K562 (cell line): Measurements from ENCODE around the gene ASPHD1. TPM values are rescaled to one million over a fixed set of nuclear protein-coding genes. Genes with fewer than 3 reads are reported as not detected.

Experiments
- ATAC-seq: fragments of 200-7000 bp; cut with Tn5 transposase; 3 replicates; pipeline ENCODE4 v1.9.1; 2020; ENCODE audit warnings: moderate library complexity
- BruUV-seq: library from RNA; stranded (reverse); fragments of 400-500 nt; replicated peaks from 2 replicates; lab custom pipeline; 2021; lab: Mats Ljungman, UMichigan
- CTCF ChIA-PET: fragments of 300-600 bp; formaldehyde crosslinking; extraction: SDS; loops from one replicate; lab custom pipeline; 2021; ENCODE audit warnings: low intra/inter-chr PET ratio; lab: Yijun Ruan, JAX
- POLR2A ChIA-PET: fragments of 300-600, 350-650 bp; sonication (Branson Sonifier 250); formaldehyde crosslinking; extraction: SDS; loops from one replicate; lab custom pipeline; 2021; ENCODE audit warnings: antibody characterized with exemption, inconsistent platforms; lab: Yijun Ruan, JAX
- DNase-seq, 4 experiments: peaks; one replicate each; pipeline versions ENCODE4 v3.0.0 to v3.0.0-alpha.2; 2011 to 2018; ENCODE audit warnings: low spot score in 3 of 4, mixed read lengths in 3 of 4; ENCODE audit errors: extremely low read depth in 1 of 4
- FAIRE-seq: peaks from 2 replicates; lab custom pipeline; 2011; peaks lifted over from hg19 to GRCh38; lab: Jason Lieb, UNC
- H2AFZ ChIP-seq: 2 replicates; pipeline ENCODE4 v1.6.0; 2011; ENCODE audit warnings: low read depth, low read length, control low read depth, inconsistent platforms
- H3K27ac ChIP-seq: fragments of 200-600 bp; 3 replicates; pipeline ENCODE4 v1.8.0; 2011; ENCODE audit warnings: low read depth, mild to moderate bottlenecking, control low read depth, inconsistent platforms, low read length, moderate library complexity, mixed read lengths; ENCODE audit errors: extremely low read depth
- H3K27me3 ChIP-seq, 2 experiments: fragments of 300-600 bp in 1 of 2; 2 replicates in 1 of 2; 3 replicates in 1 of 2; pipeline versions ENCODE4 v1.6.0 to v1.8.0; 2011; ENCODE audit warnings: inconsistent platforms in 2 of 2, low read length in 2 of 2, mild to moderate bottlenecking in 1 of 2, mixed read lengths in 1 of 2, moderate library complexity in 1 of 2; ENCODE audit not compliant: control insufficient read depth in 2 of 2, insufficient read depth in 2 of 2
- H3K36me3 ChIP-seq: fragments of 300-600 bp; 3 replicates; pipeline ENCODE4 v1.8.0; 2011; ENCODE audit warnings: mild to moderate bottlenecking, low read length, inconsistent platforms; ENCODE audit not compliant: control insufficient read depth, insufficient read depth
- H3K4me1 ChIP-seq, 2 experiments: fragments of 200-600 bp in 1 of 2; replicated peaks in 1 of 2; 2 replicates in 1 of 2; 3 replicates in 1 of 2; pipeline versions ENCODE4 v1.5.1 to v1.8.0; 2011; ENCODE audit warnings: inconsistent platforms in 2 of 2, low read length in 2 of 2, mild to moderate bottlenecking in 1 of 2, mixed read lengths in 1 of 2, moderate library complexity in 1 of 2; ENCODE audit not compliant: control insufficient read depth in 2 of 2, insufficient read depth in 2 of 2
- H3K4me2 ChIP-seq: 2 replicates; pipeline ENCODE4 v1.6.1; 2011; ENCODE audit warnings: low read length, control low read depth, inconsistent platforms, mixed read lengths; ENCODE audit not compliant: insufficient read depth
- H3K4me3 ChIP-seq: fragments of 200-600 bp; sonication (generic), shearing (Covaris generic); 2 replicates; pipeline ENCODE4 v1.5.1; 2016; ENCODE audit warnings: control low read depth, inconsistent platforms
- H3K79me2 ChIP-seq: fragments of 200-600 bp; 3 replicates; pipeline ENCODE4 v1.8.0; 2011; ENCODE audit warnings: low read length, inconsistent platforms; ENCODE audit not compliant: control insufficient read depth, insufficient read depth
- H3K9ac ChIP-seq, 2 experiments: 2 replicates each; pipeline versions ENCODE4 v1.6.0 to v1.6.1; 2011; ENCODE audit warnings: low read depth in 2 of 2, low read length in 2 of 2, control low read depth in 1 of 2, inconsistent platforms in 1 of 2, mild to moderate bottlenecking in 1 of 2, mixed read lengths in 1 of 2; ENCODE audit not compliant: insufficient read depth in 1 of 2
- H3K9me1 ChIP-seq: one replicate; pipeline ENCODE4 v1.6.0; 2011; ENCODE audit warnings: inconsistent platforms, mild to moderate bottlenecking, low read length, moderate library complexity; ENCODE audit not compliant: control insufficient read depth, insufficient read depth
- H3K9me3 ChIP-seq: replicated peaks from 2 replicates; pipeline ENCODE4 v1.5.1; 2011; ENCODE audit warnings: low read depth, low read length, inconsistent platforms; ENCODE audit not compliant: control insufficient read depth, insufficient read depth
- H4K20me1 ChIP-seq: replicated peaks from 2 replicates; pipeline ENCODE4 v1.6.1; 2011; ENCODE audit warnings: low read length, inconsistent platforms, mixed read lengths; ENCODE audit not compliant: control insufficient read depth, insufficient read depth
- BCL6 ChIP-seq: fragments of 250-450 bp; sonication (Bioruptor Pico); IDR thresholded peaks from 2 replicates; pipeline ENCODE4 v1.4.0; 2020
- FOS ChIP-seq: IDR thresholded peaks from 3 replicates; pipeline ENCODE4 v1.6.1; 2011; ENCODE audit not compliant: insufficient read length; ENCODE audit errors: extremely low read depth
- FOSL1 ChIP-seq: fragments of 200-800 bp; sonication (Bioruptor generic); conservative IDR thresholded peaks from 2 replicates; pipeline ENCODE4 v1.6.1; 2016; ENCODE audit warnings: missing genetic modification characterization, missing compliant biosample characterization
- HDAC8 ChIP-seq: fragments of 450-650 bp; IDR thresholded peaks from 2 replicates; pipeline ENCODE4 v1.6.1; 2016; ENCODE audit warnings: mild to moderate bottlenecking, missing genetic modification characterization, moderate library complexity, missing compliant biosample characterization
- HEY1 ChIP-seq: fragments of 250-450 bp; sonication (Bioruptor Pico); IDR thresholded peaks from 2 replicates; pipeline ENCODE4 v1.5.0; 2020; ENCODE audit warnings: mild to moderate bottlenecking, moderate library complexity, borderline replicate concordance
- HLTF ChIP-seq: fragments of 450-650 bp; IDR thresholded peaks from 2 replicates; pipeline ENCODE4 v1.6.1; 2016
- LEF1 ChIP-seq: fragments of 450-650 bp; IDR thresholded peaks from 2 replicates; pipeline ENCODE4 v1.6.1; 2016; ENCODE audit warnings: mild to moderate bottlenecking
- MTA2 ChIP-seq: fragments of 450-650 bp; IDR thresholded peaks from 2 replicates; pipeline ENCODE4 v1.6.1; 2016; ENCODE audit warnings: low read depth
- PHTF2 ChIP-seq: fragments of 250-450 bp; sonication (Bioruptor Pico); IDR thresholded peaks from 2 replicates; pipeline ENCODE4 v1.5.0; 2021; ENCODE audit warnings: mild to moderate bottlenecking
- RAD21 ChIP-seq, 2 experiments: fragments of 250-450 bp in 1 of 2; fragments of 450-650 bp in 1 of 2; sonication (Bioruptor Pico) in 1 of 2; formaldehyde crosslinking in 1 of 2; IDR thresholded peaks in 1 of 2; conservative IDR thresholded peaks in 1 of 2; 2 replicates each; pipeline versions ENCODE4 v1.4.0 to v1.8.0; 2020 to 2022; ENCODE audit warnings: mild to moderate bottlenecking in 2 of 2, moderate library complexity in 1 of 2
- SMAD2 ChIP-seq: fragments of 150-350 bp; IDR thresholded peaks from 2 replicates; pipeline ENCODE4 v1.6.1; 2014; ENCODE audit warnings: low read depth, mild to moderate bottlenecking, low read length
- SPI1 ChIP-seq: IDR thresholded peaks from 2 replicates; pipeline ENCODE4 v1.6.1; 2011; ENCODE audit warnings: low read depth, low read length, control low read depth, borderline replicate concordance
- SRF ChIP-seq, 2 experiments: fragments of 250-450, 450-650 bp in 1 of 2; sonication (Bioruptor Pico) in 1 of 2; sonication (generic) in 1 of 2; formaldehyde crosslinking; IDR thresholded peaks; 2 replicates each; pipeline versions ENCODE4 v1.5.0 to v1.5.1; 2020 to 2022; ENCODE audit warnings: mild to moderate bottlenecking in 1 of 2, missing genetic modification reagents in 1 of 2
- YBX1 ChIP-seq: fragments of 450-650 bp; IDR thresholded peaks from 2 replicates; pipeline ENCODE4 v1.7.1; 2016; ENCODE audit warnings: mild to moderate bottlenecking
- ZC3H11A ChIP-seq: IDR thresholded peaks from 2 replicates; pipeline ENCODE4 v1.6.1; 2012; ENCODE audit warnings: low read depth, low read length, improper control_type of control experiment
- ZNF232 ChIP-seq: sonication (generic); formaldehyde crosslinking; IDR thresholded peaks from 2 replicates; pipeline ENCODE4 v1.8.0; 2022; ENCODE audit warnings: mild to moderate bottlenecking, missing genetic modification reagents
- ZNF253 ChIP-seq: fragments of 250-450 bp; sonication (Bioruptor Pico); conservative IDR thresholded peaks from 2 replicates; pipeline ENCODE4 v1.6.1; 2021; ENCODE audit warnings: mild to moderate bottlenecking
- ZNF282 ChIP-seq: sonication (generic); formaldehyde crosslinking; IDR thresholded peaks from 2 replicates; pipeline ENCODE4 v1.8.1; 2023; ENCODE audit warnings: missing genetic modification reagents
- ZNF3 ChIP-seq: fragments of 250-450 bp; sonication (Bioruptor Pico); IDR thresholded peaks from 2 replicates; pipeline ENCODE4 v1.5.0; 2021; ENCODE audit warnings: mild to moderate bottlenecking, moderate library complexity
- WGBS: fragments of 100-300 bp; shearing (Covaris generic); methylation state at CpG from one replicate; pipeline ENCODE4 v1.1.6; 2016; ENCODE audit warnings: low coverage, mixed read lengths; ENCODE audit not compliant: insufficient coverage; ENCODE audit errors: missing lambda C conversion rate; 5-methylcytosine and 5-hydroxymethylcytosine counted together
- in situ Hi-C: fragments of 300-500 bp; cut with MboI; formaldehyde crosslinking; loops from 4 replicates; pipeline ENCODE4 v1.15.0; 2018; ENCODE audit warnings: inconsistent platforms, mixed read lengths
- intact Hi-C: fragments of 100-400 bp; cut with micrococcal nuclease; formaldehyde crosslinking; loops from 2 replicates; pipeline ENCODE4 v1.14.2; 2022
- polyA plus RNA-seq, 8 experiments: library from polyadenylated mRNA; depleted of rRNA in 4 of 8; stranded (reverse) in 5 of 8; unstranded in 3 of 8; fragments of >200 nt; fragmentation: Nextera tagmentation in 2 of 8; fragmentation: Illumina TruSeq in 1 of 8; extraction: Ambion mirVana in 2 of 8; extraction: Trizol in 1 of 8; gene quantifications; 2 replicates each; pipeline versions ENCODE4 v1.2.1 to v1.2.3, GENCODE V29; 2011 to 2014; ENCODE audit warnings: inconsistent platforms in 1 of 8, missing spikeins in 1 of 8
- total RNA-seq, 7 experiments: library from RNA; depleted of rRNA in 6 of 7; stranded (reverse); fragments of >200 nt in 6 of 7; fragmentation: Illumina TruSeq in 2 of 7; extraction: Trizol in 2 of 7; gene quantifications; 2 replicates each; pipeline versions ENCODE4 v1.2.1 to v1.2.3, GENCODE V29; 2011 to 2021; ENCODE audit warnings: low replicate concordance in 1 of 7
- TF ChIP-seq, protein P1 (sequence below): fragments of 450-650 bp; IDR thresholded peaks from 2 replicates; pipeline ENCODE4 v1.6.1; 2016
- TF ChIP-seq, protein P2 (sequence below): fragments of 250-450 bp; sonication (Bioruptor Pico); IDR thresholded peaks from 2 replicates; pipeline ENCODE4 v1.8.0; 2022; ENCODE audit warnings: inconsistent platforms, mild to moderate bottlenecking, moderate library complexity, borderline replicate concordance

ASPHD1 gene
- total and polyA plus RNA-seq, 9 of the 15 experiments (the other 6 are each of a cell fraction or from before 2014, with no cell fraction given), result 0.03 to 0.70 (median 0.24) TPM; not detected in 5

DNA sequence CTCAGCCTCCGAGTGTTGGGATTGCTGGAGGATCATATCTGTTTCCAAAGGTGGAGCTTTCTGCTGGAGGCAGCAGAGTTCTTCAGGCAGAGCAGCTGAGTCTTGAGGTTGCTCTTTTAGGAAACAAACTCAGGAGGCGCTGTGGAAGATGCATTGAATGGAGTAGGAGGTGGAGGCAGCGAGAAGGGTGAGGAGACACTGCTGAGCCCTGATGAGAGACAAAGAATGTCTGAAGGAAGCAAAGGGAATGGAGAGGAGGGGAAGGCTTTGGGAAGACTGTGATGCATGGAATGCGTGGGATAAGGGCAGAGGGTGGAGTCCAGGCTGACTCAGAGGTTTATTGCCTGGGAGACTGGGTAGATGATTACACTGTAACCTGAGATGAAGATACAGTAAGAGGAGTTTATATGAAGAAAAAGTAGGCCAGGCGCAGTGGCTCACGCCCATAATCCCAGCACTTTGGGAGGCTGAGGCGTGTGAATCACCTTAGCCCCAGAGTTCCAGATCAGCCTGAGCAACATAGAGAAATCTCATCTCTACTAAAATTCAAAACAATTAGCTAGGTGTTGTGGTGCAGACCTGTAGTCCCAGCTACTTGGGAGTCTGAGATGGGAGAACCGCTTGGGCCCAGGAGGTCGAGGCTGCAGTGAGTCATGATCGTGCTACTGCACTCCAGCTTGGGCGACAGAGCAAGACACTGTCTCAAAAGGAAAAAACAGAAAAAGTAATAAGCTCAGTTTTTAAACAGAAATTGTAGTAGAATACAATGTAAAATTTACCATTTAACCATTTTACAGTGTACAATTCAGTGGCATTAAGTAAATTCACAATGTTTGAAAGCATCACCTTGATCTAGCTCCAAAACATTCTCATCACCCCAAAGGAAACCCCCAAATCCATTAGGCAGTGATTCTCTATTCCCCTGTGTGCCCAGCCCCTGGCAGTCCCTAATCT is 43.8 kb downstream of the ASPHD1 start:
- intact Hi-C loops (loop anchor here (1.0 kb wide), 2 partner anchors 18 to 29 kb away; partner anchors contain the start of genes KCTD13 and TAOK2), in situ Hi-C loops (no loop called here)
- Histone ChIP-seq H3K9ac (peak overlapping the region in 1 of 2 experiments; percentile 49; a peak in 2 of 4 replicates), H3K9me3 (peaks cover 7% of the 10 kb centered on the region), H2AFZ (peak overlapping the region; percentile 20), H3K79me2 (no peaks in the 10 kb centered on the region), H3K9me1 (no peaks in the 10 kb centered on the region), H3K4me1 (peaks cover 18 to 36% of the 10 kb centered on the region in 2 experiments), H3K27ac (peak overlapping the region; percentile 86), H3K4me2 (peak overlapping the region; percentile 71), H3K36me3 (no peaks in the 10 kb centered on the region), H3K4me3 (peak overlapping the region; percentile 7; the same call in 1 of the 2 replicates), H3K27me3 (no peaks in the 10 kb centered on the region), H4K20me1 (peaks cover 5% of the 10 kb centered on the region; the same call in 1 of the 2 replicates)
- POLR2A ChIA-PET, result interaction anchor here (0.6 to 3.9 kb wide), 11 partner anchors 8 to 114 kb away, joined by 3 to 17 read pairs (median 4); partner anchors contain the start of genes KCTD13, TAOK2 and TMEM219
- FAIRE-seq (no peak), ATAC-seq (peak; percentile 89), DNase-seq (peak; percentile 62 to 83 (median 75))
- no TSS peak for BruUV-seq
- 5% methylated on average over 11 of the region's 11 CpGs for WGBS
- CTCF ChIA-PET, result interaction anchor here (0.7 kb wide), 1 partner anchor 98 kb away, joined by 3 read pairs; no protein-coding TSS in a partner anchor
- TF ChIP-seq BCL6 (CRISPR knock-in tag), result no peak
- no peak for TF ChIP-seq ZC3H11A
- no peak for TF ChIP-seq ZNF232 (CRISPR knock-in tag)
- TF ChIP-seq, protein P1, sequence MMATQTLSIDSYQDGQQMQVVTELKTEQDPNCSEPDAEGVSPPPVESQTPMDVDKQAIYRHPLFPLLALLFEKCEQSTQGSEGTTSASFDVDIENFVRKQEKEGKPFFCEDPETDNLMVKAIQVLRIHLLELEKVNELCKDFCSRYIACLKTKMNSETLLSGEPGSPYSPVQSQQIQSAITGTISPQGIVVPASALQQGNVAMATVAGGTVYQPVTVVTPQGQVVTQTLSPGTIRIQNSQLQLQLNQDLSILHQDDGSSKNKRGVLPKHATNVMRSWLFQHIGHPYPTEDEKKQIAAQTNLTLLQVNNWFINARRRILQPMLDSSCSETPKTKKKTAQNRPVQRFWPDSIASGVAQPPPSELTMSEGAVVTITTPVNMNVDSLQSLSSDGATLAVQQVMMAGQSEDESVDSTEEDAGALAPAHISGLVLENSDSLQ, result 0 out of 2 replicates have a peak, but pooled peaks have one; percentile 33
- TF ChIP-seq SMAD2, result no peak
- TF ChIP-seq, protein P2, sequence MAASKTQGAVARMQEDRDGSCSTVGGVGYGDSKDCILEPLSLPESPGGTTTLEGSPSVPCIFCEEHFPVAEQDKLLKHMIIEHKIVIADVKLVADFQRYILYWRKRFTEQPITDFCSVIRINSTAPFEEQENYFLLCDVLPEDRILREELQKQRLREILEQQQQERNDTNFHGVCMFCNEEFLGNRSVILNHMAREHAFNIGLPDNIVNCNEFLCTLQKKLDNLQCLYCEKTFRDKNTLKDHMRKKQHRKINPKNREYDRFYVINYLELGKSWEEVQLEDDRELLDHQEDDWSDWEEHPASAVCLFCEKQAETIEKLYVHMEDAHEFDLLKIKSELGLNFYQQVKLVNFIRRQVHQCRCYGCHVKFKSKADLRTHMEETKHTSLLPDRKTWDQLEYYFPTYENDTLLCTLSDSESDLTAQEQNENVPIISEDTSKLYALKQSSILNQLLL (CRISPR knock-in tag), result no peak
- TF ChIP-seq RAD21 (CRISPR knock-in tag; conservative IDR thresholded peaks at IDR 0.05 in 1 of 2, IDR thresholded peaks at IDR 0.05 in 1 of 2), result no peak
- no peak for TF ChIP-seq HDAC8 (tag)
- TF ChIP-seq MTA2, result no peak
- no peak for TF ChIP-seq ZNF282 (CRISPR knock-in tag)
- no peak for TF ChIP-seq YBX1
- peak; percentile 94 for TF ChIP-seq FOSL1
- TF ChIP-seq LEF1, result peak; percentile 81
- TF ChIP-seq ZNF3 (CRISPR knock-in tag), result no peak
- TF ChIP-seq FOS, result peak; percentile 17
- TF ChIP-seq ZNF253 (CRISPR knock-in tag), result no peak
- no peak for TF ChIP-seq HEY1 (CRISPR knock-in tag)
- 0 out of 2 replicates have a peak, but pooled peaks have one; percentile 29 for TF ChIP-seq HLTF
- no peak for TF ChIP-seq SPI1
- TF ChIP-seq SRF (CRISPR knock-in tag; IDR thresholded peaks at IDR 0.05), result no peak; a peak in 1 of 4 replicates
- no peak for TF ChIP-seq PHTF2 (CRISPR knock-in tag)
